DND-41 (cell line): ENCODE results near the gene ADCY2.

Experiments
- ATAC-seq: fragments of 200-7000 bp; cut with Tn5 transposase; 3 replicates; pipeline ENCODE4 v1.9.1; 2021; ENCODE audit warnings: low read depth; ENCODE audit not compliant: insufficient read depth
- DNase-seq: peaks from one replicate; pipeline ENCODE4 v3.0.0-alpha.2; 2020
- H2AFZ ChIP-seq: 2 replicates; pipeline ENCODE4 v1.6.0; 2012; ENCODE audit warnings: low read depth, low read length
- H3K27ac ChIP-seq: 2 replicates; pipeline ENCODE4 v1.5.1; 2012; ENCODE audit warnings: low read length, inconsistent platforms
- H3K27me3 ChIP-seq: fragments of 200-600 bp; sonication (generic); 2 replicates; pipeline ENCODE4 v1.6.0; 2012; ENCODE audit warnings: low read length, mild to moderate bottlenecking, inconsistent platforms; ENCODE audit not compliant: insufficient read depth, poor library complexity
- H3K36me3 ChIP-seq: 2 replicates; pipeline ENCODE4 v1.5.1; 2012; ENCODE audit warnings: low read length, inconsistent platforms; ENCODE audit not compliant: insufficient read depth
- H3K4me1 ChIP-seq: 2 replicates; pipeline ENCODE4 v1.5.1; 2012; ENCODE audit warnings: mild to moderate bottlenecking, low read length; ENCODE audit not compliant: insufficient read depth
- H3K4me2 ChIP-seq: 2 replicates; pipeline ENCODE4 v1.6.0; 2012; ENCODE audit warnings: mild to moderate bottlenecking, moderate library complexity, low read length, inconsistent platforms; ENCODE audit not compliant: insufficient read depth
- H3K4me3 ChIP-seq, 2 experiments: fragments of 200-600 bp in 1 of 2; shearing (Covaris generic) in 1 of 2; 2 replicates each; pipeline ENCODE4 v1.5.1; 2012 to 2016; ENCODE audit warnings: inconsistent platforms in 2 of 2, low read length in 2 of 2, mild to moderate bottlenecking in 2 of 2, low read depth in 1 of 2, moderate library complexity in 1 of 2
- H3K79me2 ChIP-seq: 2 replicates; pipeline ENCODE4 v1.6.0; 2012; ENCODE audit warnings: low read length, inconsistent platforms; ENCODE audit not compliant: insufficient read depth
- H3K9ac ChIP-seq: 2 replicates; pipeline ENCODE4 v1.6.0; 2012; ENCODE audit warnings: low read depth, mild to moderate bottlenecking, inconsistent platforms, low read length, moderate library complexity
- H3K9me3 ChIP-seq: 2 replicates; pipeline ENCODE4 v1.5.1; 2012; ENCODE audit warnings: low read length, moderate library complexity, mild to moderate bottlenecking, inconsistent platforms; ENCODE audit not compliant: insufficient read depth, severe bottlenecking
- H4K20me1 ChIP-seq: 2 replicates; pipeline ENCODE4 v1.6.0; 2012; ENCODE audit warnings: low read length; ENCODE audit not compliant: insufficient read depth
- EZH2 ChIP-seq: IDR thresholded peaks from 3 replicates; pipeline ENCODE4 v1.6.1; 2012; ENCODE audit warnings: borderline replicate concordance, low read depth, mild to moderate bottlenecking, moderate library complexity, low read length, inconsistent platforms; ENCODE audit not compliant: severe bottlenecking
- TF ChIP-seq, protein P1 (sequence below): IDR thresholded peaks from 2 replicates; pipeline ENCODE4 v1.5.1; 2012; ENCODE audit warnings: borderline replicate concordance, low read length, moderate library complexity, mild to moderate bottlenecking; ENCODE audit not compliant: poor library complexity, severe bottlenecking; ENCODE audit errors: extremely low read depth

ADCY2 gene

DNA sequence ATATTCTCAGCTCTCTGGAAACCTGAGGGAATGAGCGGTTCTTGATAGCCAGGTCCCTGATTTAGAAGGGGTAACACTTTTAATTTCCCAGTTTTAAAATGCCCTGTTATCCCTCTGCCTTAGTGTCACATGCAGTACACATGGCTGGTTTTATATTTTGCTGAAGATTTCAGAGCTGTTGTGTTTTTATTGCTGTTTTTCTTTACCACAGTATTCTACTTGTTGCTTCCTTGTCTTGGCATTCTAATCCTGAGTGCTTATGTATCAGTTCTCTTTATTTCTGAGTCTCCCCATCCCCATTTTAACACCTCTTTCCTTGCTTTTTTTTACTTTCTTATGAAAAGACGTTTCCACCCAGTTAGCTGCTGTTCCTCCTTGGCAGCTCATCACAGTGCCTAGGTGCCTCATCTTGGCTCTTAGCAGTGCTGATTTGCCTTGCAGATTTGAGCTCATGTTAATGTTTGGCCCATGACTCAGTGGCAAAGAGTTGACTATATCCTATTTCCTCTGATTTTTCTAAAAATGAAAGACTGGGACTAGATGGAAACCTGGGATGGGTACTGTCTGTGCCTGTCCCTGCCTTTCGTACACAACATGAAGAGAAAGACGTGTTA, 476.7 kb downstream of the ADCY2 start:
- Histone ChIP-seq H3K36me3 (peaks cover 57% of the 10 kb centered on the region), H2AFZ (no peak overlapping the region), H3K9me3 (no peaks in the 10 kb centered on the region), H3K4me3 (no peak overlapping the region), H3K9ac (no peak overlapping the region), H3K27me3 (no peaks in the 10 kb centered on the region), H4K20me1 (peaks cover 50% of the 10 kb centered on the region), H3K79me2 (peaks cover 90% of the 10 kb centered on the region), H3K4me1 (peaks cover 28% of the 10 kb centered on the region), H3K4me2 (peak overlapping the region; percentile 23; the same call in 1 of the 2 replicates), H3K27ac (no peak overlapping the region)
- TF ChIP-seq, protein P1, sequence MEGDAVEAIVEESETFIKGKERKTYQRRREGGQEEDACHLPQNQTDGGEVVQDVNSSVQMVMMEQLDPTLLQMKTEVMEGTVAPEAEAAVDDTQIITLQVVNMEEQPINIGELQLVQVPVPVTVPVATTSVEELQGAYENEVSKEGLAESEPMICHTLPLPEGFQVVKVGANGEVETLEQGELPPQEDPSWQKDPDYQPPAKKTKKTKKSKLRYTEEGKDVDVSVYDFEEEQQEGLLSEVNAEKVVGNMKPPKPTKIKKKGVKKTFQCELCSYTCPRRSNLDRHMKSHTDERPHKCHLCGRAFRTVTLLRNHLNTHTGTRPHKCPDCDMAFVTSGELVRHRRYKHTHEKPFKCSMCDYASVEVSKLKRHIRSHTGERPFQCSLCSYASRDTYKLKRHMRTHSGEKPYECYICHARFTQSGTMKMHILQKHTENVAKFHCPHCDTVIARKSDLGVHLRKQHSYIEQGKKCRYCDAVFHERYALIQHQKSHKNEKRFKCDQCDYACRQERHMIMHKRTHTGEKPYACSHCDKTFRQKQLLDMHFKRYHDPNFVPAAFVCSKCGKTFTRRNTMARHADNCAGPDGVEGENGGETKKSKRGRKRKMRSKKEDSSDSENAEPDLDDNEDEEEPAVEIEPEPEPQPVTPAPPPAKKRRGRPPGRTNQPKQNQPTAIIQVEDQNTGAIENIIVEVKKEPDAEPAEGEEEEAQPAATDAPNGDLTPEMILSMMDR, result no peak
- TF ChIP-seq EZH2, result no peak
- ATAC-seq (no peak), DNase-seq (no peak)

- Histone ChIP-seq H3K4me2 (peak overlapping the region; percentile 23; the same call in 1 of the 2 replicates), H4K20me1 (peaks cover 49% of the 10 kb centered on the region), H3K4me1 (peaks cover 23% of the 10 kb centered on the region), H3K9me3 (no peaks in the 10 kb centered on the region), H3K4me3 (no peak overlapping the region), H3K9ac (no peak overlapping the region), H3K27me3 (no peaks in the 10 kb centered on the region), H3K27ac (no peak overlapping the region), H3K36me3 (peaks cover 63% of the 10 kb centered on the region), H3K79me2 (peaks cover 87% of the 10 kb centered on the region), H2AFZ (no peak overlapping the region)
- DNase-seq, result no peak
- no peak for ATAC-seq
- TF ChIP-seq, protein P1, result no peak
- no peak for TF ChIP-seq EZH2
Measured at GRCh38 chr5:7873216-7873615, 477.3 kb downstream of the ADCY2 start.

DNA sequence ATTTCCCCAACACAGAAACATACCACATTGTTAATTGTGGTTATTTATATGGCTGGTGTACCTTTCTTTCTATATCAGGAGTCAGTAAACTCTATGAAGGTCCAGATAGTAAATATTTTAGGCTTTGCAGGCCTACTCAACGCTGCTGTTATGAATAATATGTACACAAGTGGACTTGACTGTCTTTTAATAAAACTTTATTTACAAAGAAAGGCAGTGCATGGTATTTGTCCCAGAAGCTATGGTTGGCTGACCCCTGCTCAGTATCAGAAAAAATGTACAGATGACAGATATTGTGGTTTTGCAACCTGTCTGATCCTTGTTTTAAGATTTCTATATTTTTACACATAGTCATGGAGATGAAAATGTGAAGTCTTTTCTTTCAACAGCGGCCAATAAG, 478.7 kb downstream of the ADCY2 start:
- H4K20me1 ChIP-seq, result peaks cover 50% of the 10 kb centered on the region
- no peak overlapping the region for H3K27ac ChIP-seq
- no peak overlapping the region for H2AFZ ChIP-seq
- peaks cover 79% of the 10 kb centered on the region for H3K79me2 ChIP-seq
- H3K9me3 ChIP-seq, result no peaks in the 10 kb centered on the region
- ATAC-seq (no peak), DNase-seq (no peak)
- no peaks in the 10 kb centered on the region for H3K27me3 ChIP-seq
- H3K4me3 ChIP-seq, result no peak overlapping the region
- TF ChIP-seq EZH2, result no peak
- TF ChIP-seq, protein P1, result no peak
- peaks cover 23% of the 10 kb centered on the region for H3K4me1 ChIP-seq
- no peak overlapping the region for H3K4me2 ChIP-seq
- H3K36me3 ChIP-seq, result peaks cover 76% of the 10 kb centered on the region
- no peak overlapping the region for H3K9ac ChIP-seq
